Esophagus squamous epithelium (tissue), 4 donors: Measurements from ENCODE around the gene FRMD4A.

Experiments
- CTCF ChIP-seq, 6 experiments: fragments of 450-650 bp in 4 of 6; fragments of 200-600 bp in 2 of 6; sonication (generic) in 2 of 6; IDR thresholded peaks; one replicate each; pipeline ENCODE4 v1.5.1; 2016 to 2019; ENCODE audit warnings: antibody characterized with exemption in 6 of 6, mild to moderate bottlenecking in 4 of 6, moderate library complexity in 4 of 6
- POLR2A ChIP-seq, 4 donors: fragments of 450-650 bp; IDR thresholded peaks; one replicate each; pipeline ENCODE4 v1.6.1; 2017; ENCODE audit warnings: antibody characterized with exemption in 4 of 4, mild to moderate bottlenecking in 4 of 4, moderate library complexity in 3 of 4

DNA sequence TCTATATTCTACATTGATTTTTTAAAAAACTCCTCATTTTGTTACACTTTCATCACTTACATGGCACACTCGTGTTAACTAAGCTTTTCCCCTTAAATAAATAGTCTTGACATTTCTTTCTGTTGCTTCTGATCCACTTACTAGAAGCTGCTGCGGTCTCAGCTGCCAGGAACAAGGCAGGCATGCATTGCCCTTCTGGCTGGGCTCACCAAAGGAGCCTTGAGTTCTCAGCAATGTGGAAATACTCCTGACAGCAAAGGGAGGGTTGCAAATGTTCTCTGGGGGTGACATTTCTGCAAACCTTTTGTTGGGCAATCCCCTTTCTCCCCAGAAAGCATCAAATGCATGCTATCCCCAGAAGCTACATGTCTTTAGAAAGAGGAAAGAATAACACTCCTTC, 393.9 kb downstream of the FRMD4A start:
- TF ChIP-seq CTCF (IDR thresholded peaks at IDR 0.05): no peak
- TF ChIP-seq POLR2A (IDR thresholded peaks at IDR 0.05): no peak
